Body of pancreas (tissue), 4 donors: ENCODE measurements around the gene SYAP1.

Source experiments
- POLR2A ChIP-seq, 3 donors: fragments of 450-650 bp; IDR thresholded peaks; one replicate each; pipeline ENCODE4 v1.6.1; 2016; ENCODE audit warnings: antibody characterized with exemption in 3 of 3, mild to moderate bottlenecking in 2 of 3
- TF ChIP-seq, protein P1 (sequence below), 7 experiments: fragments of 450-650 bp in 4 of 7; fragments of 200-600 bp in 3 of 7; sonication (generic) in 3 of 7; IDR thresholded peaks; one replicate each; pipeline ENCODE4 v1.5.1; 2016 to 2019; ENCODE audit warnings: antibody characterized with exemption in 7 of 7

GRCh38 chrX:16750136-16750535 lies 30.7 kb downstream of the SYAP1 start:
- TF ChIP-seq, protein P1, sequence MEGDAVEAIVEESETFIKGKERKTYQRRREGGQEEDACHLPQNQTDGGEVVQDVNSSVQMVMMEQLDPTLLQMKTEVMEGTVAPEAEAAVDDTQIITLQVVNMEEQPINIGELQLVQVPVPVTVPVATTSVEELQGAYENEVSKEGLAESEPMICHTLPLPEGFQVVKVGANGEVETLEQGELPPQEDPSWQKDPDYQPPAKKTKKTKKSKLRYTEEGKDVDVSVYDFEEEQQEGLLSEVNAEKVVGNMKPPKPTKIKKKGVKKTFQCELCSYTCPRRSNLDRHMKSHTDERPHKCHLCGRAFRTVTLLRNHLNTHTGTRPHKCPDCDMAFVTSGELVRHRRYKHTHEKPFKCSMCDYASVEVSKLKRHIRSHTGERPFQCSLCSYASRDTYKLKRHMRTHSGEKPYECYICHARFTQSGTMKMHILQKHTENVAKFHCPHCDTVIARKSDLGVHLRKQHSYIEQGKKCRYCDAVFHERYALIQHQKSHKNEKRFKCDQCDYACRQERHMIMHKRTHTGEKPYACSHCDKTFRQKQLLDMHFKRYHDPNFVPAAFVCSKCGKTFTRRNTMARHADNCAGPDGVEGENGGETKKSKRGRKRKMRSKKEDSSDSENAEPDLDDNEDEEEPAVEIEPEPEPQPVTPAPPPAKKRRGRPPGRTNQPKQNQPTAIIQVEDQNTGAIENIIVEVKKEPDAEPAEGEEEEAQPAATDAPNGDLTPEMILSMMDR (IDR thresholded peaks at IDR 0.05): no peak
- no peak for TF ChIP-seq POLR2A (IDR thresholded peaks at IDR 0.05)
